Natural killer cell (primary cell): Measurements from ENCODE around the gene ESF1. TPM values are rescaled to one million over a fixed set of nuclear protein-coding genes. Genes with fewer than 3 reads are reported as not detected.

Experiments used
- ATAC-seq, 3 donors: fragments of 150-1000 bp in 2 of 3; fragments of 200-7000 bp in 1 of 3; cut with Tn5 transposase; 1 replicate in 1 of 3; 2 replicates in 2 of 3; pipeline ENCODE4 v1.10.0; 2021; ENCODE audit warnings: mild to moderate bottlenecking in 2 of 3, moderate library complexity in 2 of 3
- DNase-seq, 2 donors: peaks; one replicate each; pipeline versions ENCODE4 v3.0.0 to v3.0.0-alpha.2; 2013 to 2021; ENCODE audit warnings: mixed read lengths in 1 of 2
- H3K27ac ChIP-seq: one replicate; pipeline ENCODE4 v1.5.1; 2013; ENCODE audit warnings: mild to moderate bottlenecking, low read length
- H3K27me3 ChIP-seq: one replicate; pipeline ENCODE4 v1.6.1; 2013; ENCODE audit warnings: low read length; ENCODE audit not compliant: control insufficient read depth, insufficient read depth
- H3K36me3 ChIP-seq: one replicate; pipeline ENCODE4 v1.6.1; 2013; ENCODE audit warnings: low read length; ENCODE audit not compliant: control insufficient read depth, insufficient read depth
- H3K4me1 ChIP-seq: one replicate; pipeline ENCODE4 v1.6.1; 2013; ENCODE audit warnings: low read length; ENCODE audit not compliant: control insufficient read depth, insufficient read depth
- H3K4me3 ChIP-seq: one replicate; pipeline ENCODE4 v1.5.1; 2013; ENCODE audit warnings: low read length
- H3K9me3 ChIP-seq: one replicate; pipeline ENCODE4 v1.6.1; 2013; ENCODE audit warnings: low read length; ENCODE audit not compliant: control insufficient read depth, insufficient read depth
- H3K27ac Mint-ChIP-seq, 2 donors: one replicate each; pipeline ENCODE4 v1.8.0; 2022; ENCODE audit warnings: mild to moderate bottlenecking in 2 of 2, mixed read lengths in 2 of 2, moderate library complexity in 1 of 2
- H3K27me3 Mint-ChIP-seq, 2 donors: one replicate each; pipeline ENCODE4 v1.8.0; 2022; ENCODE audit warnings: low read depth in 2 of 2, mixed read lengths in 2 of 2
- H3K36me3 Mint-ChIP-seq: one replicate; pipeline ENCODE4 v1.8.0; 2022; ENCODE audit warnings: mixed read lengths
- H3K4me1 Mint-ChIP-seq, 2 donors: one replicate each; pipeline ENCODE4 v1.8.0; 2022; ENCODE audit warnings: mixed read lengths in 2 of 2
- H3K4me3 Mint-ChIP-seq: one replicate; pipeline ENCODE4 v1.8.0; 2022; ENCODE audit warnings: mild to moderate bottlenecking, moderate library complexity, mixed read lengths
- H3K9me3 Mint-ChIP-seq, 2 donors: one replicate each; pipeline ENCODE4 v1.8.0; 2022; ENCODE audit warnings: mixed read lengths in 2 of 2
- WGBS: methylation state at CpG from one replicate; pipeline ENCODE4 v1.1.7; 2013; ENCODE audit warnings: missing lambda C conversion rate; ENCODE audit not compliant: insufficient coverage; 5-methylcytosine and 5-hydroxymethylcytosine counted together
- intact Hi-C: fragments of 100-400 bp; cut with micrococcal nuclease; formaldehyde crosslinking; loops from one replicate; pipeline ENCODE4 v1.14.2; 2022
- total RNA-seq, 4 donors: library from RNA; stranded (reverse); fragments of 120-200 nt in 1 of 4; gene quantifications; one replicate each; pipeline versions ENCODE4 v1.2.3 to v1.2.4, GENCODE V29; 2013 to 2022
- TF ChIP-seq, protein P1 (sequence below): fragments of 200-600 bp; IDR thresholded peaks from one replicate; pipeline ENCODE4 v1.8.0; 2022; ENCODE audit warnings: antibody characterized with exemption

ESF1 gene
- total RNA-seq, 3 donors from 2014 or later (not counting 1 experiment from before 2014, with no cell fraction given), result 8.4 to 11.1 (median 10.0) TPM

DNA sequence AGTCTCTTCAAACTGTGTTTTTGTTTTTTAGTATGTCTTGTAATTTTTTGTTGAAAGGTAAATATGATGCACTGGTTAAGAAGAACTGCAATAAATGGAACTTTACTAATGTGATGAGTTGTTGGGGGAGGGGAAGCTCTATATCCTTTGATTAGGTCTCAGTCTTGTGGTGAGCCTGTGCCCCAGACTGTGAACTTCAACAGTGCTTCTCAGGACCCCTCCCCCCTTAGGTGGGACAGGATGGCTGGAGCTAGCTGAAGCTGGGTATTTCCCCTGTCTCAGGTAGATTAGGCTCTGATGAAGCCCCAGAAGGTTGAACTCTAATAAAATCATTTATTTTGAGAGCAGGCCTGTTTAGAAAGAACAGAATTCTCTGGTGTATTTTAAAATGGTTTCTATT is 114.6 kb downstream of the ESF1 start:
- Mint-ChIP-seq H3K4me3 (no peak overlapping the region), H3K9me3 (peaks cover 0 to 2% of the 10 kb centered on the region in 2 donors), H3K27ac (no peak overlapping the region), H3K36me3 (no peaks in the 10 kb centered on the region), H3K27me3 (peaks cover 11 to 15% of the 10 kb centered on the region in 2 donors), H3K4me1 (no peaks in the 10 kb centered on the region)
- Histone ChIP-seq H3K4me3 (no peak overlapping the region), H3K9me3 (no peaks in the 10 kb centered on the region), H3K27ac (no peak overlapping the region), H3K36me3 (no peaks in the 10 kb centered on the region), H3K27me3 (no peaks in the 10 kb centered on the region), H3K4me1 (no peaks in the 10 kb centered on the region)
- TF ChIP-seq, protein P1, sequence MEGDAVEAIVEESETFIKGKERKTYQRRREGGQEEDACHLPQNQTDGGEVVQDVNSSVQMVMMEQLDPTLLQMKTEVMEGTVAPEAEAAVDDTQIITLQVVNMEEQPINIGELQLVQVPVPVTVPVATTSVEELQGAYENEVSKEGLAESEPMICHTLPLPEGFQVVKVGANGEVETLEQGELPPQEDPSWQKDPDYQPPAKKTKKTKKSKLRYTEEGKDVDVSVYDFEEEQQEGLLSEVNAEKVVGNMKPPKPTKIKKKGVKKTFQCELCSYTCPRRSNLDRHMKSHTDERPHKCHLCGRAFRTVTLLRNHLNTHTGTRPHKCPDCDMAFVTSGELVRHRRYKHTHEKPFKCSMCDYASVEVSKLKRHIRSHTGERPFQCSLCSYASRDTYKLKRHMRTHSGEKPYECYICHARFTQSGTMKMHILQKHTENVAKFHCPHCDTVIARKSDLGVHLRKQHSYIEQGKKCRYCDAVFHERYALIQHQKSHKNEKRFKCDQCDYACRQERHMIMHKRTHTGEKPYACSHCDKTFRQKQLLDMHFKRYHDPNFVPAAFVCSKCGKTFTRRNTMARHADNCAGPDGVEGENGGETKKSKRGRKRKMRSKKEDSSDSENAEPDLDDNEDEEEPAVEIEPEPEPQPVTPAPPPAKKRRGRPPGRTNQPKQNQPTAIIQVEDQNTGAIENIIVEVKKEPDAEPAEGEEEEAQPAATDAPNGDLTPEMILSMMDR, result no peak
- intact Hi-C loops, result no loop called here
- DNase-seq (no peak), ATAC-seq (no peak)

- Histone ChIP-seq H3K4me3 (no peak overlapping the region), H3K27ac (no peak overlapping the region), H3K4me1 (no peaks in the 10 kb centered on the region), H3K27me3 (no peaks in the 10 kb centered on the region), H3K36me3 (no peaks in the 10 kb centered on the region), H3K9me3 (no peaks in the 10 kb centered on the region)
- Mint-ChIP-seq H3K27me3 (peaks cover 8 to 11% of the 10 kb centered on the region in 2 donors), H3K9me3 (peaks cover 0 to 2% of the 10 kb centered on the region in 2 donors), H3K4me3 (no peak overlapping the region), H3K27ac (no peak overlapping the region), H3K4me1 (no peaks in the 10 kb centered on the region), H3K36me3 (no peaks in the 10 kb centered on the region)
- WGBS, result 94% methylated on average over 4 of the region's 7 CpGs
- TF ChIP-seq, protein P1, result no peak
- DNase-seq (no peak), ATAC-seq (no peak)
- intact Hi-C loops, result no loop called here
Measured at GRCh38 chr20:13665709-13666395, 118.9 kb downstream of the ESF1 start.

Other genes with a start within 250 kb of the ESF1 start
- gene TASP1, start 146.0 kb downstream of the ESF1 start, total RNA-seq, result 10 to 100 TPM; 15.5 to 22.3 (median 16.3) TPM
- gene NDUFAF5, start 109 bp upstream of the ESF1 start, total RNA-seq, result 10 to 100 TPM; 63.4 to 75.9 (median 63.7) TPM
- gene SEL1L2, start 205.7 kb upstream of the ESF1 start, total RNA-seq, result not detected
- gene MACROD2, start 210.6 kb upstream of the ESF1 start, total RNA-seq, result under 1 TPM in 2 of 3 donors, not detected in 1; 0.19 to 0.88 TPM